Measurements from ENCODE around the gene DNAJC7. TPM values are rescaled to one million over a fixed set of nuclear protein-coding genes. Genes with fewer than 3 reads are reported as not detected.

Gene DNAJC7
- polyA plus RNA-seq, 1 of the 3 experiments (the other 2 are of a cell fraction), result 38.8 TPM

DNA sequence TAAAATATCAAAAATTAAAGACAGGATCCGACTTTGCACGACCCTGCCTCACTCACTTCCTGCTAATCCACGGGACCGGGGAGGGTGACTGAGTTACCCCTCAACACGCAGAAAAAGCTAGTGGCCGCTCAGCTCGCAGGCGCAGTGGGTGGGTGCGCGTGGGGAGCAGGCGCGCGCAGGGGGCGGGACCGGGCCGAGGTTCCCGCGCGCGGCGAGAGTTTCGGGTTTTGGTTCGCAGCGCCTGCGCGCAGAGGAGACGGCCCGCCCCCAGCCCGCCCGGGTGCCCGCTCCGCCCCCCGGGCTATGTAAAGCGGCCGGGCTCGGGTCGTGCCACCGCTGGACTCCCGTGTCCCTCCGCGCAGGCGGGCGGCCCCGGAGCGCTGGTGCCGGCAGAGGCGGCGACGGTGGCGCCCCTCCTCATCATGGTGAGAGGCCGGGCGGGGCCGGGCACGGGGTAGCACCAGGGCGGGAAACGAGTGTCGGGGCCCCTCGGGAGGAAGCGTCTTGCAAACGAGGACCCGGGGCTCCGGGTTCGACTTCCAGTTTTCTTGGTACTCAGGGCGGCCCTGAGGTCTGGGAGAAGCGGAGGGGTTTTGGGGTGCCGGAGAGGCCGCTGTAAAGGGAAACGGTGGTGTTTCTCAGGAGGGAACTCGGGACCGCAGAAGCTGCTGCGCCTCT, 50.6 kb downstream of the DNAJC7 start, which contains the start of gene CNP:
Gene CNP (plus strand): TSS at position 333 of the 678 bp plus-strand sequence. CDS start 90 bp downstream, at position 423.
- H3K9me3 ChIP-seq, result no peaks in the 10 kb centered on the region
- H3K27ac ChIP-seq (ENCODE audit: low read depth in 2 of 2, low read length in 1 of 2), result peak within 1 kb of the TSS; percentile 65 to 91
- H3K4me2 ChIP-seq, result peak within 1 kb of the TSS; percentile 91
- peaks cover 8% of the 10 kb centered on the region for H3F3A ChIP-seq (replicated peaks; ENCODE audit: insufficient read depth)
- no peaks in the 10 kb centered on the region for H3K9me2 ChIP-seq
- CTCF ChIA-PET, result interaction anchor here (0.7 to 4.6 kb wide), 11 partner anchors 27 to 345 kb away, joined by 3 to 21 read pairs (median 4); partner anchors contain the start of genes DNAJC7, KAT2A, NKIRAS2 and P3H4
- 0% methylated on average over 14 of the region's 71 CpGs for WGBS (ENCODE audit: low lambda C conversion rate)
- H3K9ac ChIP-seq, result peak within 1 kb of the TSS; percentile 96
- H3K79me2 ChIP-seq (ENCODE audit: insufficient read depth), result peaks cover 48% of the 10 kb centered on the region
- H2AFZ ChIP-seq (ENCODE audit: low read depth), result peak within 1 kb of the TSS; percentile 83
- peak; percentile 99 for DNase-seq
- H4K20me1 ChIP-seq (ENCODE audit: insufficient read depth), result no peaks in the 10 kb centered on the region
- peak within 1 kb of the TSS; percentile 93 to 96 for H3K4me3 ChIP-seq (ENCODE audit: low read depth in 2 of 2, low read length in 1 of 2)
- H3K36me3 ChIP-seq (replicated peaks in 1 of 2; ENCODE audit: control insufficient read depth in 1 of 2, insufficient read depth in 2 of 2, low read length in 1 of 2), result peaks cover 18 to 22% of the 10 kb centered on the region in 2 experiments
- peaks cover 5 to 34% of the 10 kb centered on the region in 2 experiments; a peak in 2 of 4 replicates for H3K4me1 ChIP-seq (ENCODE audit: control insufficient read depth in 1 of 2, insufficient read depth in 2 of 2, low read depth in 1 of 2, low read length in 1 of 2)
- no peaks in the 10 kb centered on the region for H3K27me3 ChIP-seq (ENCODE audit: insufficient read depth)
- POLR2A ChIA-PET, result interaction anchor here (0.7 to 2.2 kb wide), 4 partner anchors 50 to 137 kb away, joined by 3 to 10 read pairs (median 4); partner anchors contain the start of gene DNAJC7
- peak; percentile 81; the same call in 1 of the 2 replicates for TF ChIP-seq SIN3A (IDR thresholded peaks at IDR 0.05; ENCODE audit: borderline replicate concordance, low read depth, low read length)
- no peak for TF ChIP-seq TEAD4 (IDR thresholded peaks at IDR 0.05; ENCODE audit: borderline replicate concordance, insufficient read depth)
- TF ChIP-seq EZH2phosphoT487 (IDR thresholded peaks at IDR 0.05; ENCODE audit: borderline replicate concordance, low read depth), result no peak
- TF ChIP-seq YY1 (IDR thresholded peaks at IDR 0.05; ENCODE audit: low read depth), result no peak
- TF ChIP-seq ELF1 (IDR thresholded peaks at IDR 0.05), result 0 out of 2 replicates have a peak, but pooled peaks have one; percentile 19
- TF ChIP-seq JUND (IDR thresholded peaks at IDR 0.05), result no peak
- no peak for TF ChIP-seq EP300 (IDR thresholded peaks at IDR 0.05; ENCODE audit: borderline replicate concordance in 1 of 2, low read depth in 1 of 2, low read length in 1 of 2)
- TF ChIP-seq, protein P1, sequence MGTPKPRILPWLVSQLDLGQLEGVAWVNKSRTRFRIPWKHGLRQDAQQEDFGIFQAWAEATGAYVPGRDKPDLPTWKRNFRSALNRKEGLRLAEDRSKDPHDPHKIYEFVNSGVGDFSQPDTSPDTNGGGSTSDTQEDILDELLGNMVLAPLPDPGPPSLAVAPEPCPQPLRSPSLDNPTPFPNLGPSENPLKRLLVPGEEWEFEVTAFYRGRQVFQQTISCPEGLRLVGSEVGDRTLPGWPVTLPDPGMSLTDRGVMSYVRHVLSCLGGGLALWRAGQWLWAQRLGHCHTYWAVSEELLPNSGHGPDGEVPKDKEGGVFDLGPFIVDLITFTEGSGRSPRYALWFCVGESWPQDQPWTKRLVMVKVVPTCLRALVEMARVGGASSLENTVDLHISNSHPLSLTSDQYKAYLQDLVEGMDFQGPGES (IDR thresholded peaks at IDR 0.05; ENCODE audit: low read depth, low read length), result no peak
- TF ChIP-seq RFX5 (IDR thresholded peaks at IDR 0.05; ENCODE audit: low read length), result no peak
- TF ChIP-seq NFIC (IDR thresholded peaks at IDR 0.05; ENCODE audit: borderline replicate concordance), result 0 out of 2 replicates have a peak, but pooled peaks have one; percentile 15
- peak; percentile 87 for TF ChIP-seq MXI1 (IDR thresholded peaks at IDR 0.05; ENCODE audit: low read depth, low read length)
- TF ChIP-seq, protein P2, sequence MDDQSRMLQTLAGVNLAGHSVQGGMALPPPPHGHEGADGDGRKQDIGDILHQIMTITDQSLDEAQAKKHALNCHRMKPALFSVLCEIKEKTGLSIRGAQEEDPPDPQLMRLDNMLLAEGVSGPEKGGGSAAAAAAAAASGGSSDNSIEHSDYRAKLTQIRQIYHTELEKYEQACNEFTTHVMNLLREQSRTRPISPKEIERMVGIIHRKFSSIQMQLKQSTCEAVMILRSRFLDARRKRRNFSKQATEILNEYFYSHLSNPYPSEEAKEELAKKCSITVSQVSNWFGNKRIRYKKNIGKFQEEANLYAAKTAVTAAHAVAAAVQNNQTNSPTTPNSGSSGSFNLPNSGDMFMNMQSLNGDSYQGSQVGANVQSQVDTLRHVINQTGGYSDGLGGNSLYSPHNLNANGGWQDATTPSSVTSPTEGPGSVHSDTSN (IDR thresholded peaks at IDR 0.05), result peak; percentile 38
- TF ChIP-seq GABPA (IDR thresholded peaks at IDR 0.05; ENCODE audit: low read depth), result no peak
- TF ChIP-seq RCOR1 (IDR thresholded peaks at IDR 0.05; ENCODE audit: low read length), result no peak
- TF ChIP-seq FOXM1 (IDR thresholded peaks at IDR 0.05; ENCODE audit: low read depth), result no peak
- no peak for TF ChIP-seq MEF2A (IDR thresholded peaks at IDR 0.05; ENCODE audit: borderline replicate concordance, low read depth)
- TF ChIP-seq POLR2AphosphoS5 (IDR thresholded peaks at IDR 0.05; ENCODE audit: low read depth, low read length), result peak; percentile 88
- peak; percentile 99 for TF ChIP-seq CHD2 (IDR thresholded peaks at IDR 0.05; ENCODE audit: low read length, partially characterized antibody)
- TF ChIP-seq FOXJ3 (CRISPR knock-in tag; IDR thresholded peaks at IDR 0.05), result no peak
- TF ChIP-seq GATA2 (CRISPR knock-in tag; IDR thresholded peaks at IDR 0.05), result no peak
- peak; percentile 86 for TF ChIP-seq NRF1 (IDR thresholded peaks at IDR 0.05; ENCODE audit: low read depth, low read length)
- no peak for TF ChIP-seq RXRA (IDR thresholded peaks at IDR 0.05; ENCODE audit: borderline replicate concordance, low read depth)
- TF ChIP-seq, protein P3, sequence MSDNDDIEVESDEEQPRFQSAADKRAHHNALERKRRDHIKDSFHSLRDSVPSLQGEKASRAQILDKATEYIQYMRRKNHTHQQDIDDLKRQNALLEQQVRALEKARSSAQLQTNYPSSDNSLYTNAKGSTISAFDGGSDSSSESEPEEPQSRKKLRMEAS (IDR thresholded peaks at IDR 0.05; ENCODE audit: low read depth), result peak; percentile 41; the same call in 1 of the 2 replicates
- TF ChIP-seq, protein P4, sequence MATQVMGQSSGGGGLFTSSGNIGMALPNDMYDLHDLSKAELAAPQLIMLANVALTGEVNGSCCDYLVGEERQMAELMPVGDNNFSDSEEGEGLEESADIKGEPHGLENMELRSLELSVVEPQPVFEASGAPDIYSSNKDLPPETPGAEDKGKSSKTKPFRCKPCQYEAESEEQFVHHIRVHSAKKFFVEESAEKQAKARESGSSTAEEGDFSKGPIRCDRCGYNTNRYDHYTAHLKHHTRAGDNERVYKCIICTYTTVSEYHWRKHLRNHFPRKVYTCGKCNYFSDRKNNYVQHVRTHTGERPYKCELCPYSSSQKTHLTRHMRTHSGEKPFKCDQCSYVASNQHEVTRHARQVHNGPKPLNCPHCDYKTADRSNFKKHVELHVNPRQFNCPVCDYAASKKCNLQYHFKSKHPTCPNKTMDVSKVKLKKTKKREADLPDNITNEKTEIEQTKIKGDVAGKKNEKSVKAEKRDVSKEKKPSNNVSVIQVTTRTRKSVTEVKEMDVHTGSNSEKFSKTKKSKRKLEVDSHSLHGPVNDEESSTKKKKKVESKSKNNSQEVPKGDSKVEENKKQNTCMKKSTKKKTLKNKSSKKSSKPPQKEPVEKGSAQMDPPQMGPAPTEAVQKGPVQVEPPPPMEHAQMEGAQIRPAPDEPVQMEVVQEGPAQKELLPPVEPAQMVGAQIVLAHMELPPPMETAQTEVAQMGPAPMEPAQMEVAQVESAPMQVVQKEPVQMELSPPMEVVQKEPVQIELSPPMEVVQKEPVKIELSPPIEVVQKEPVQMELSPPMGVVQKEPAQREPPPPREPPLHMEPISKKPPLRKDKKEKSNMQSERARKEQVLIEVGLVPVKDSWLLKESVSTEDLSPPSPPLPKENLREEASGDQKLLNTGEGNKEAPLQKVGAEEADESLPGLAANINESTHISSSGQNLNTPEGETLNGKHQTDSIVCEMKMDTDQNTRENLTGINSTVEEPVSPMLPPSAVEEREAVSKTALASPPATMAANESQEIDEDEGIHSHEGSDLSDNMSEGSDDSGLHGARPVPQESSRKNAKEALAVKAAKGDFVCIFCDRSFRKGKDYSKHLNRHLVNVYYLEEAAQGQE (IDR thresholded peaks at IDR 0.05; ENCODE audit: low read depth, low read length), result no peak
- TF ChIP-seq, protein P5, sequence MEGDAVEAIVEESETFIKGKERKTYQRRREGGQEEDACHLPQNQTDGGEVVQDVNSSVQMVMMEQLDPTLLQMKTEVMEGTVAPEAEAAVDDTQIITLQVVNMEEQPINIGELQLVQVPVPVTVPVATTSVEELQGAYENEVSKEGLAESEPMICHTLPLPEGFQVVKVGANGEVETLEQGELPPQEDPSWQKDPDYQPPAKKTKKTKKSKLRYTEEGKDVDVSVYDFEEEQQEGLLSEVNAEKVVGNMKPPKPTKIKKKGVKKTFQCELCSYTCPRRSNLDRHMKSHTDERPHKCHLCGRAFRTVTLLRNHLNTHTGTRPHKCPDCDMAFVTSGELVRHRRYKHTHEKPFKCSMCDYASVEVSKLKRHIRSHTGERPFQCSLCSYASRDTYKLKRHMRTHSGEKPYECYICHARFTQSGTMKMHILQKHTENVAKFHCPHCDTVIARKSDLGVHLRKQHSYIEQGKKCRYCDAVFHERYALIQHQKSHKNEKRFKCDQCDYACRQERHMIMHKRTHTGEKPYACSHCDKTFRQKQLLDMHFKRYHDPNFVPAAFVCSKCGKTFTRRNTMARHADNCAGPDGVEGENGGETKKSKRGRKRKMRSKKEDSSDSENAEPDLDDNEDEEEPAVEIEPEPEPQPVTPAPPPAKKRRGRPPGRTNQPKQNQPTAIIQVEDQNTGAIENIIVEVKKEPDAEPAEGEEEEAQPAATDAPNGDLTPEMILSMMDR (IDR thresholded peaks at IDR 0.05), result no peak
- no peak for TF ChIP-seq TCF12 (IDR thresholded peaks at IDR 0.05)
